Right forelimb (tissue), 1 donor: Measurements from ENCODE around the gene PCDHGC3.
"Not testable (repeated sequence)": the region's sequence is repeated elsewhere in the genome, so short reads cannot be mapped to it uniquely, and the experiment has no call there.

Experiments
- DNase-seq: peaks from one replicate; pipeline ENCODE4 v3.0.0-alpha.2; 2018

Gene PCDHGC3

GRCh38 chr5:141475625-141476131, at the start of gene PCDHGC3:
Gene PCDHGC3, plus strand, starts transcription at chr5:141475966. Its CDS starts 151 bp downstream, at chr5:141476117.
- DNase-seq: peak; percentile 93

GRCh38 chr5:141427783-141428426, 47.9 kb upstream of the PCDHGC3 start:
- no peak for DNase-seq

- DNase-seq: no peak
These were observed 45.2 kb upstream of the PCDHGC3 start, which contains the start of gene PCDHGA12 for GRCh38 chr5:141430332-141431113. Gene PCDHGA12, plus strand, starts transcription at chr5:141430507. Its CDS starts 253 bp downstream, at chr5:141430760.

- DNase-seq: no peak
These were observed 44.5 kb upstream of the PCDHGC3 start for GRCh38 chr5:141431286-141431685.

GRCh38 chr5:141432308-141432707, 43.5 kb upstream of the PCDHGC3 start:
- DNase-seq: not testable (repeated sequence)

GRCh38 chr5:141432726-141433125, 43.0 kb upstream of the PCDHGC3 start:
- DNase-seq: not testable (repeated sequence)

GRCh38 chr5:141434006-141434405, 41.8 kb upstream of the PCDHGC3 start:
- no peak for DNase-seq

GRCh38 chr5:141437221-141437620, 38.5 kb upstream of the PCDHGC3 start:
- no peak for DNase-seq

- DNase-seq: no peak
These were observed 36.2 kb upstream of the PCDHGC3 start for GRCh38 chr5:141439411-141440141.

- DNase-seq: no peak
These were observed 35.4 kb upstream of the PCDHGC3 start for GRCh38 chr5:141440341-141440740.

- no peak for DNase-seq
These were observed 34.1 kb upstream of the PCDHGC3 start for GRCh38 chr5:141441571-141442170.

GRCh38 chr5:141465351-141465750, 10.4 kb upstream of the PCDHGC3 start:
- no peak for DNase-seq

GRCh38 chr5:141476132-141476911, 556 bp downstream of the PCDHGC3 start:
- peak; percentile 89 for DNase-seq

- DNase-seq: no peak
These were observed 1.3 kb downstream of the PCDHGC3 start for GRCh38 chr5:141477044-141477575.

- peak; percentile 45 for DNase-seq
These were observed 2.0 kb downstream of the PCDHGC3 start for GRCh38 chr5:141477815-141478214.

- DNase-seq: no peak
These were observed 2.7 kb downstream of the PCDHGC3 start for GRCh38 chr5:141478321-141478945.

- DNase-seq: no peak
These were observed 4.0 kb downstream of the PCDHGC3 start for GRCh38 chr5:141479776-141480175.

- DNase-seq: no peak
These were observed 8.1 kb downstream of the PCDHGC3 start for GRCh38 chr5:141483902-141484301.

- no peak for DNase-seq
These were observed 8.5 kb downstream of the PCDHGC3 start for GRCh38 chr5:141484310-141484640.

- DNase-seq: peak; percentile 67
These were observed 9.0 kb downstream of the PCDHGC3 start, which contains the start of gene PCDHGC4 for GRCh38 chr5:141484641-141485311. Gene PCDHGC4, plus strand, starts transcription at chr5:141485030. Its CDS starts 144 bp downstream, at chr5:141485174.
